ENCODE results near the gene SYNE1. TPM values are rescaled to one million over a fixed set of nuclear protein-coding genes. Genes with fewer than 3 reads are reported as not detected.

The SYNE1 gene
- total RNA-seq, 1 donor from 2014 or later: 26.6 TPM

- Mint-ChIP-seq H3K9me3 (no peaks in the 10 kb centered on the region), H3K4me1 (ENCODE audit: unreplicated experiment) (peaks cover 17% of the 10 kb centered on the region), H3K27ac (no peak overlapping the region), H3K27me3 (no peaks in the 10 kb centered on the region), H3K36me3 (peaks cover 4% of the 10 kb centered on the region), H3K4me3 (no peak overlapping the region)
- no peak for TF ChIP-seq CTCF (conservative IDR thresholded peaks at IDR 0.05)
- DNase-seq (ENCODE audit: extremely low spot score, unreplicated experiment): no peak
These were observed 262.0 kb downstream of the SYNE1 start for GRCh38 chr6:152375197-152375596.

- Mint-ChIP-seq H3K27ac (no peak overlapping the region), H3K36me3 (peaks cover 4% of the 10 kb centered on the region)
- DNase-seq (ENCODE audit: extremely low spot score, unreplicated experiment): no peak
These were observed 264.2 kb downstream of the SYNE1 start for GRCh38 chr6:152372945-152373344.

DNA sequence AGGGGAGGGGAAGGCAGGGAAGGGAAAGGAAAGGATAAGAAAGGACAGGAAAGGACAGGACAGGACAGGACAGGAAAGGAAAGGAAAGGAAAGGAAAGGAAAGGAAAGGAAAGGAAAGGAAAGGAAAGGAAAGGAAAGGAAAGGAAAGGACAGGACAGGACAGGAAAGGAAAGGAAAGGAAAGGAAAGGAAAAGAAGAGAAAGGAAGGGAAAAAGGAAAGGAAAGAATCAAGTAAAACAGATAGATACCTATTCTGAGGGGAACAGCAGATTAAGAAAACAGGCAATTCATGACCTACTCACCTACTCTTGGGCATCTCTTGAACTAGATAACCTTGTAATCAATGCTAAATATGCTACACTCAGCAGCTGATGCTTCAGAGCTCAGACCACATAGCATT is 265.4 kb downstream of the SYNE1 start:
- no peak for TF ChIP-seq CTCF (conservative IDR thresholded peaks at IDR 0.05)
- no peaks in the 10 kb centered on the region for H3K9me3 Mint-ChIP-seq
- peaks cover 4% of the 10 kb centered on the region for H3K36me3 Mint-ChIP-seq

More at GRCh38 chr6:152372945-152373344, 264.2 kb downstream of the SYNE1 start:
- Mint-ChIP-seq H3K4me1 (ENCODE audit: unreplicated experiment) (peaks cover 13% of the 10 kb centered on the region), H3K9me3 (no peaks in the 10 kb centered on the region), H3K4me3 (no peak overlapping the region), H3K27me3 (no peaks in the 10 kb centered on the region)
- no peak for TF ChIP-seq CTCF (conservative IDR thresholded peaks at IDR 0.05)

DNA sequence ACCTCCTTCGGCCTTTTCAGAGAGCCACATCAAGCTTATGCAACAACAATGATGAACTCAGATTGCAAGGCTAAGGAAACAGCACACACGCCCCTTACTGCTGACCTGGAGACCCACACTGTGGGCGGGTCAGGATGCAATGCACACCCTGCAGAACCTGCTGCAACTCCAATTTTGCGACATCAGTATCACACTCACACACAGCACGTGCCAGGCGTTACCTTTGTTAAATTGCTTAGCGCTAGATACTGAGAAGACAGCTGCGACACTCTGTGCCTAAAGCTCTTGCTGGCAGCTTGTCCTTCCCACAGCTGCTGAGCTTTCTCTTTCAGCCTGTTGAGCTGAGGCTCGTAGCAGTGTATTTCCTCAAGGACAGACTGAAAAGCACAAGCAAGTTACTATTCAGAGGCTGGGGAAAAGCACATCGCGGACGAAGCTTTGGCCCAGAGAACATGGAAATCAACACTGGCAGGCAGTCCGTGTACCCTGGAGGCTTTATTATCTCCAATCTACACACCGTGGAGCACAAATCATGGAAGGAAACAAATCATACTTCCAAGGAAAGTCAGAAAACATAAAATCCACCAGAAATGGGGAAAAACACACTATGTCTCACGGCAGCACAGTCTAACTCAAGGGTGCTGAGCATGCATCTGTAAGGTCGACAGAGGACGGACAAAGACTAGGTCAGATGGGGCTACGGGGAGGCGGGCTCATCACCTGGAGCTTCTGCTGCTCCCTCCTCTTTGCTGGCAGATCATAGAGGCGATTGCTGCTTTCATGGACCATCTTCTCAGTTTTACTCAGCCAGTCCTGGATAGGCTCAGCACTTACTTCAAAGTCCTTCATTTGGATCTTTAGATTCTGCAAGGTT is 268.2 kb downstream of the SYNE1 start:
- H3K27ac Mint-ChIP-seq: no peak overlapping the region
- no peaks in the 10 kb centered on the region for H3K36me3 Mint-ChIP-seq
- peaks cover 13% of the 10 kb centered on the region for H3K4me1 Mint-ChIP-seq (ENCODE audit: unreplicated experiment)
- H3K4me3 Mint-ChIP-seq: no peak overlapping the region
- H3K27me3 Mint-ChIP-seq: no peaks in the 10 kb centered on the region
- no peak for DNase-seq (ENCODE audit: extremely low spot score, unreplicated experiment)
- TF ChIP-seq CTCF (conservative IDR thresholded peaks at IDR 0.05): no peak
- no peaks in the 10 kb centered on the region for H3K9me3 Mint-ChIP-seq

More for the DNA sequence above, 265.4 kb downstream of the SYNE1 start:
- no peak for DNase-seq (ENCODE audit: extremely low spot score, unreplicated experiment)
- H3K4me3 Mint-ChIP-seq: no peak overlapping the region
- H3K27ac Mint-ChIP-seq: no peak overlapping the region
- peaks cover 13% of the 10 kb centered on the region for H3K4me1 Mint-ChIP-seq (ENCODE audit: unreplicated experiment)
- H3K27me3 Mint-ChIP-seq: no peaks in the 10 kb centered on the region

GRCh38 chr6:152364866-152365265 is 272.3 kb downstream of the SYNE1 start:
- no peak for DNase-seq (ENCODE audit: extremely low spot score, unreplicated experiment)
- H3K36me3 Mint-ChIP-seq: peaks cover 3% of the 10 kb centered on the region
- H3K27me3 Mint-ChIP-seq: no peaks in the 10 kb centered on the region
- H3K4me3 Mint-ChIP-seq: no peak overlapping the region
- H3K9me3 Mint-ChIP-seq: peaks cover 4% of the 10 kb centered on the region
- H3K4me1 Mint-ChIP-seq (ENCODE audit: unreplicated experiment): peaks cover 9% of the 10 kb centered on the region
- TF ChIP-seq CTCF (conservative IDR thresholded peaks at IDR 0.05): no peak
- H3K27ac Mint-ChIP-seq: no peak overlapping the region

Data from type B pancreatic cell (in vitro differentiated cells).